NT2/D1 (cell line): ENCODE data around the gene ZCCHC4.

Source experiments
- SUZ12 ChIP-seq: IDR thresholded peaks from 2 replicates; pipeline ENCODE4 v1.6.1; 2011; ENCODE audit not compliant: insufficient read length, insufficient read depth; ENCODE audit errors: extremely low read depth
- YY1 ChIP-seq: IDR thresholded peaks from 2 replicates; pipeline ENCODE4 v1.6.1; 2011; ENCODE audit not compliant: insufficient read length, insufficient read depth
- ZNF274 ChIP-seq: IDR thresholded peaks from 2 replicates; pipeline ENCODE4 v1.6.1; 2011; ENCODE audit warnings: mild to moderate bottlenecking, low read depth, low read length

DNA sequence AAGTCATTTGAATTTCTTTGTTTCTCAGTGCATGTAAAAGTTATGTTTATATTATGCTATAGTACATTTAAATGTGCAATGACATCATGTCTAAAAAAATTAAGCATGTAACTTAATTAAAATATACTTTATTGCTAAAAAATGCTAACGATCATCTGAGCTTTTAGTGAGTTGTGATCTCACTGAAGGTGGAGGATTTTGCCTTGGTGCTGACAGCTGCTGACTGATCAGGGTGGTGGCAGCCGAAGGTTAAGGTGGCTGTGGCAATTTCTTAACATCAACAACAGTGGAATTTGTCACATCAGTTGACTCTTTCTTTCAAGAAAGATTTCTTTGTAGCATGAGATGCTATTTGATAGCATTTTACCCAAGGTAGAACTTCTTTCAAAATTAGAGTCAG is 71.1 kb downstream of the ZCCHC4 start:
- TF ChIP-seq SUZ12 (no peak), YY1 (no peak), ZNF274 (no peak)
